Mesothelial cell of epicardium (in vitro differentiated cells): ENCODE measurements around the gene LPIN1. TPM values are rescaled to one million over a fixed set of nuclear protein-coding genes. Genes with fewer than 3 reads are reported as not detected.

Experiments used
- DNase-seq, 2 experiments: peaks; one replicate each; pipeline ENCODE4 v3.0.0; 2021; ENCODE audit warnings: low spot score in 2 of 2; ENCODE audit not compliant: unreplicated experiment in 2 of 2
- H3K27ac Mint-ChIP-seq: 2 replicates; pipeline ENCODE4 v1.8.0; 2021; ENCODE audit warnings: mixed read lengths
- H3K27me3 Mint-ChIP-seq: 2 replicates; pipeline ENCODE4 v1.8.0; 2021; ENCODE audit warnings: low read depth, mixed read lengths
- H3K36me3 Mint-ChIP-seq: 2 replicates; pipeline ENCODE4 v1.8.0; 2021; ENCODE audit warnings: mixed read lengths
- H3K4me1 Mint-ChIP-seq: 2 replicates; pipeline ENCODE4 v1.8.0; 2021; ENCODE audit warnings: mixed read lengths
- H3K4me3 Mint-ChIP-seq: 2 replicates; pipeline ENCODE4 v1.8.0; 2021; ENCODE audit warnings: mild to moderate bottlenecking, moderate library complexity, mixed read lengths
- H3K9me3 Mint-ChIP-seq: 2 replicates; pipeline ENCODE4 v1.8.0; 2021; ENCODE audit warnings: mixed read lengths
- CTCF ChIP-seq: fragments of 200-600 bp; sonication (generic); IDR thresholded peaks from one replicate; pipeline ENCODE4 v1.5.0; 2021; ENCODE audit warnings: antibody characterized with exemption; ENCODE audit not compliant: unreplicated experiment
- total RNA-seq: library from RNA; stranded (reverse); gene quantifications from 3 replicates; pipeline ENCODE4 v1.2.1, GENCODE V29; 2021

LPIN1 gene
- total RNA-seq, 1 donor from 2014 or later: 36.1 TPM

GRCh38 chr2:11864724-11865123 is 118.3 kb downstream of the LPIN1 start:
- no peaks in the 10 kb centered on the region for H3K36me3 Mint-ChIP-seq
- peaks cover 3% of the 10 kb centered on the region for H3K27me3 Mint-ChIP-seq
- H3K4me3 Mint-ChIP-seq: no peak overlapping the region
- H3K27ac Mint-ChIP-seq: no peak overlapping the region
- peaks cover 14% of the 10 kb centered on the region for H3K4me1 Mint-ChIP-seq
- no peak for TF ChIP-seq CTCF
- DNase-seq: no peak
- H3K9me3 Mint-ChIP-seq: peaks cover 7% of the 10 kb centered on the region

GRCh38 chr2:11865378-11865777 is 118.9 kb downstream of the LPIN1 start:
- Mint-ChIP-seq H3K27ac (no peak overlapping the region), H3K36me3 (no peaks in the 10 kb centered on the region), H3K27me3 (peaks cover 3% of the 10 kb centered on the region), H3K9me3 (peaks cover 7% of the 10 kb centered on the region), H3K4me3 (no peak overlapping the region), H3K4me1 (peaks cover 17% of the 10 kb centered on the region)
- TF ChIP-seq CTCF: no peak
- DNase-seq: no peak

GRCh38 chr2:11865805-11866204 is 119.4 kb downstream of the LPIN1 start:
- no peak for DNase-seq

GRCh38 chr2:11866358-11867335 is 120.2 kb downstream of the LPIN1 start:
- Mint-ChIP-seq H3K9me3 (peaks cover 7% of the 10 kb centered on the region), H3K4me1 (peaks cover 20% of the 10 kb centered on the region), H3K4me3 (no peak overlapping the region), H3K36me3 (no peaks in the 10 kb centered on the region), H3K27ac (no peak overlapping the region), H3K27me3 (peaks cover 3% of the 10 kb centered on the region)
- TF ChIP-seq CTCF: no peak
- no peak for DNase-seq

More at GRCh38 chr2:11865805-11866204, 119.4 kb downstream of the LPIN1 start:
- peaks cover 3% of the 10 kb centered on the region for H3K27me3 Mint-ChIP-seq
- no peaks in the 10 kb centered on the region for H3K36me3 Mint-ChIP-seq
- no peak overlapping the region for H3K4me3 Mint-ChIP-seq
- H3K27ac Mint-ChIP-seq: no peak overlapping the region
- TF ChIP-seq CTCF: no peak
- H3K4me1 Mint-ChIP-seq: peaks cover 20% of the 10 kb centered on the region
- H3K9me3 Mint-ChIP-seq: peaks cover 7% of the 10 kb centered on the region

GRCh38 chr2:11867926-11868325 is 121.5 kb downstream of the LPIN1 start:
- no peak for TF ChIP-seq CTCF
- DNase-seq: no peak
- Mint-ChIP-seq H3K4me1 (peaks cover 17% of the 10 kb centered on the region), H3K36me3 (no peaks in the 10 kb centered on the region), H3K27me3 (no peaks in the 10 kb centered on the region), H3K4me3 (no peak overlapping the region), H3K9me3 (peaks cover 7% of the 10 kb centered on the region), H3K27ac (no peak overlapping the region)
